Measurements from ENCODE around the gene ADGRE1.

Gene ADGRE1

DNA sequence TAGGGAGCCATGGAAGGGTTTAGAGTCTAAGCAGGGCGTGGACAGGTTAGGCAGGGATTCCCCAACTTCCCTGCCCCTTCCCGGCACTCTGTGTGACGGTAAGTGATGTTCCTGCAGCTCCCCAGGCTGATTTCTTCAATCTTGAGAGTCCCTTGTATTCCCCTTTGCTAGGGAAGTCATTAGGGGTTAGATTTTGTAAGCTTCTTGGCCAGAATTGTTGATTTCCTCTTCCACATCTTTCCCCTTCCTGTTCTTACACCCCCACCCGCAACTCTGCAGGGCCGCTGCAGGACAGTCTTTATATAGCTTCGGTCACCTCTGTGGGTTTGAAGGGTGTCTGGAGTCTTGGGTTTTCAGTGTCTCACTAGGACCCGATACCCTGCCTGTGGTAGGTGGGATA lies 10.6 kb upstream of the ADGRE1 start:
- no peak for DNase-seq

DNA sequence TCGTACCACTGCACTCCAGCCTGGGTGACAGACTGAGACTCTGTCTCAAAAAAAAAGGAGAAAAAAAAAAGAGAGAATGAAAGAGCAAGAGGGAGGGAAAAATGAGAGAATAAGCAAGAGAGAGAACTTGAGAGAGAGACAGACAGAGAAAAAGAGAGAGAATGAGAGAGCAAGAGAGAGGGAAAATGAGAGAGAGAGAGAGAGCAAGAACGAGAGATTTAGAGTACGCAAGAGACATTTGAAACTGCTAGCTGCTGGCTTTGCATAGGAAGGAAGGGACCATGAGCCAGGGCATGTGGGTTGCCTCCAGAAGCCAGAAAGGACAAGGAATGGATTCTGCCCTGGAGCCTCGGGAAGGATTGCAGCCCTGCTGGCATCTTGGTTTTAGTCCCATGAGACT lies 9.6 kb upstream of the ADGRE1 start:
- DNase-seq, result no peak

DNA sequence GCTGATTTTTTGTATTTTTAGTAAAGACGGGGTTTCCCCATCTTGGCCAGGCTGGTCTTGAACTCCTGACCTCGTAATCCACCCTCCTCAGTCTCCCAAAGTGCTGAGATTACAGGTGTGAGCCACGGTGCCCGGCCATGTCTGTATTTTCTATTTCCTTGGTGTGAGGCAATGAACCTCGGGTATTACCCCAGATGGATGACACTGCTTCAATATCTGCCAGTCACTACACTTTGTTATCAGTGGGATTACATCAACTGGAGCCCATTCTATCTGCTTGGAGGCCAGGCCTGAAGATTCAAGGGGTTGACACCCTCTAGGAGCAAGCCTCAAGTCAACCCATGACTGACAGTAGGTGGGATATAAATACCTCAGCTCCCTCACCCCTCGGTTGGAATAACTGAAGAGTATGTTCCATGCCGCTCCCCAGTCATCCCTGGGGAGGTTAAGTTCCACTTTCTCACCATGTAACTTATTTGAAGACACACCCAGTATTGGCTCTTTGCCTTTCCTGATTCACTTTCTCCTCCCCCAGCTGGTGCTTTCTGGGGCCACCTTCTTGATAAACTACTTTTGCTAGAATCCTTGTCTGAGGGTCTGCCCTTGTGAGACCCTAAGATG lies 992 bp upstream of the ADGRE1 start:
- no peak for DNase-seq

DNA sequence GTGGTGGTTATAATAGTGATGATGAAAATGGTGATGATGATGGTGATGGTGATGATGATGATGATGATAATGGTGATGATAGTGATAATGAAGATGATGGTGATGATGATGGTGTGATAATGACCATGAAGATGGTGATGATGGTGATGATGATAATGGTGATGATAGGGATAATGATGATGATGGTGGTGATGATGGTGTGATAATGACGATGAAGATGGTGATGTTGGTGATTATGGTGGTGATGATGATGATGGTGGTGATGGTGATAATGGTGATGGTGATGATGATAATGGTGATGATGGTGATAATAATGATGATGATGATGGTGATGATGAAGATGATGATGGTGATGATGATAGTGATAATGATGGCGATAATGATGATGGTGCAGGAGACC lies 1.6 kb downstream of the ADGRE1 start:
- no peak for DNase-seq

DNA sequence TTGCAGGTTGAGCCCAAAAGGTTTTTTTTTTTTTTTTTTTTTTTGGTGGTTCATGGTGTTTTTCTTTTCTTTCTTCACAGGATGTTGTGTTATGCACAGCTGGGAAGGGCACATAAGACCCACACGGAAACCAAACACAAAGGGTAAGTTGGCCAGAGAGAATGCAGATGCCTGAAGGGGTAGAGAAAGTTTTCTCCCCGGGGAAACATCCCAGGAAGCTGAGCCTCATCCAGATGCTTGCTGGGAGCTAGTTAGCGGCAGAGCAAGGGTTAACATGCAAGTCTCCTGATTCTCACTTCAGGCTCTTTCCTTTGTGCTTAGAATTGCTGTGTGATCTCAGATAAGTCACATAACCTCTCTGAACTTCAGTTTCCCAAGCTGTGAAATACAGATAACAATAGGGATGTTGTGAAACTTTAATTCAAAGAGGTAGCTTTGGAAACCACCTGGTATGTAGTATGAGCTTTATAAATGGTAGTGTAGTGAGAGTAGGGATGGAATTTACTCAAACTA lies 3.1 kb downstream of the ADGRE1 start:
- no peak for DNase-seq

DNA sequence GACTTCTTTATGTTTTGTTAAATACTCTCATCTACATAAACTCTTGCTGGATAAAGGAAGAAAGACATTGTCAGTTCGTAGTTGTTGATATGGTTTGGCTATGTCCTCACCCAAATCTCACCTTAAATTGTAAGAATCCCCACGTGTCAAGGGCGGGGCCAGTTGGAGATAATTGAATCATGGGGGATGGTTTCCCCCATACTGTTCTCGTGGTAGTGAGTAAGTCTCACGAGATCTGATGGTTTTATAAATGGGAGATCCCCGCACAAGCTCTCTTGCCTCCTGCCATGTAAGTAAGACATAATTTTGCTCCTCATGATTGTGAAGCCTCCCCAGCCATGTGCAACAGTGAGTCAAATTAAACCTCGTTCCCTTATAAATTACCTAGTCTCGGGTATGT lies 3.6 kb downstream of the ADGRE1 start:
- no peak for DNase-seq

DNA sequence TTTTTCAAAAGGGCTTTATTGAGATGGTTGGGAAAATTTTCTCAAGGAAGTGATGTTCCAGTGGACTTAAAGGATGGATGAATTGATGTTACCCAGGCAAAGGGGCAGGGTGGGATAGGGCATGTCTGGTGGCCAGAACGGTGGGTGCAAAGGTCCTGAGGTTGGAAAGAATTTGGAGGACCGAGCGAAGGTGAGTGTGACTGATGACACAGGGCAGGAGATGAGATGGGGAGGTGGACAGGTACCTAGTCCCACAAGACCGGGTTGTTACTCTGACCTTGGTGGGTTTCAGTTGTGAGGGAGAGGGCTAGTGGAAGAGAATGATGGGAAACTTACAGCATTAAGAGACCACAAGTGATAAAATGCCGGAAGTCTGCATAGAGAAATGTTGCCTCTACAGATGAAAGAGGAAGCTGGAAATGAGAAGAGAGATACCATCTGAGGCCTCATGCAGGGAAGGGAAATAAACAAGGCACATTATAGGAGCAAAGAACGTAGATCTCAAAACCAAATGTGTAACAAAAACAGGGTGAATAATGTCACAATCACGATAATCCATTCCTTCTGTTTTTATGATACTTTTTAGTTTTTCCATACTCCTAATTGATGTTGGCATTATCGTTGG lies 4.5 kb downstream of the ADGRE1 start:
- no peak for DNase-seq

DNA sequence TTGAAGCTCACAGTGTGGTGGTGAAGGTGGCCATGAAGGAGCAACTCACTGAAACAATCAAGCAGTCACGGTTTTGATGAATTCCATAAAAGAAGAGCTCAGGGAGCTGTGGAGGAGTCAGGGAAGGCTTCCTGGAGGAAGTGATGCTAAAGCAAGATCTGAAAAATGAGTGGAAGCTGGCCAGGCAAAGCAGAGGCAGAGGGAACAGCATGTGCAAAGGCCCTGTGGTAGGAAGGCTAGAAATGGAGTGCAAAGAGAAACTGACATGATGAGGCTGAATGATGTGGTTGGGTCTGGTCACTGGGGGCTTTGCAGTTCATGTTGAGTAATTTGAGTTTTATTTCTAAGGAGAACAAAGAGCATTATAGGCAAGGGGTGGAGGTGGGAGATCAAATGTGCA lies 6.9 kb downstream of the ADGRE1 start:
- DNase-seq, result no peak

DNA sequence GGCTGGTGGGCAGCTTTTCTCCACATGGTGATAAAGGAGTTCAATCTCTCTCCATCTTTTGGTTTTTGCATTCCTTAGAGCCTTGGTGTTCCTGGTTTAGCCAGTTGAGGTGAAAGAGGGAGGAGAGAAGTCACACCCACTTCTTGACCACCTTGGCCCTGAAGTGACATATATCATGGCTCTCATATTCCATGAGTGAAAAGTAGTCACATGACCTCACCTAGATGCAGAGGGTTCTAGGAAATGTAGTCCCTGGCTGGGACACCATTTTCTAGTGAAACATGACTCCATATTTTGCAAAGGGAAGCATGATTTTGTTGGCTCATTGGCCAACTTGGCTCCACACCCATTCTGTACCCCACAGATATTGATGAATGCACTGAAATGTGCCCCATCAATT lies 16.1 kb downstream of the ADGRE1 start:
- DNase-seq, result no peak

DNA sequence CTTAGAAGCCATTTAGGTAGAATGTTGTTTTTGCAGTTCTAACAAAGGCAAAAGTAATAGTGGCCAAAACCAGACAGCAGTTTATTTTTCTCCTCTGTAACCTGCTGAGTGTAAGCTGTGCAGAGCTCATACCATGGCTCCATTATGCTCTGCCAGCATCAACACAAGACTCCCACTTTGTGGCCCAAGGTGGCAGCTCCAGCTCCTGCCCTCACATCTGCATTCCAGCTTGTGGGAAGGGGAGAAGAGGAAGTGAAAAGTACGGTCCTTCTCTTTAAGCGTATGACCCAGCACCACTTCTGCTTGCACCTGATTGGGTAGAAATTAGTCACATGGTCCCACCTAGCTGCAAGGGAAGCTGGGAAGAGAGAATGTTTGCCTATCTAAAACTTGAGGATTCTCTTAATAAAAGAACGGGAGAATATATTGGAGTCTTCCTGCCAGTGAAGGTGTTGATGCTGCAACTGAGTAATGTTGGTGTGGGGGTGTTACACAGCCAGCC lies 19.2 kb downstream of the ADGRE1 start:
- DNase-seq, result no peak

DNA sequence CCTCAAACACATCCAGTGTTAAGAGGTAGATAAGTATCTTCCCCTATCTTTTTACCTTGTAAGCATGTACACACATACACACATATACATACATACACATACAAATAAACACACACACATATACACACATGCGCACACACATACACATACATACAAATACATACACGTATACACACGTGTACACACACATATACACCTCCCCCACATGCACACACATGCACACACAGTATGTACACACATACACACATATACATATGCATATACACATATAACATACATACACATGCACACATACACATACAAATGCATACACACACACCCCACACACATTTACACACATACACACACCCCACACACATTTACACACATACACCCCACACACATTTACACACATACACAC lies 24.1 kb downstream of the ADGRE1 start:
- DNase-seq, result no peak

DNA sequence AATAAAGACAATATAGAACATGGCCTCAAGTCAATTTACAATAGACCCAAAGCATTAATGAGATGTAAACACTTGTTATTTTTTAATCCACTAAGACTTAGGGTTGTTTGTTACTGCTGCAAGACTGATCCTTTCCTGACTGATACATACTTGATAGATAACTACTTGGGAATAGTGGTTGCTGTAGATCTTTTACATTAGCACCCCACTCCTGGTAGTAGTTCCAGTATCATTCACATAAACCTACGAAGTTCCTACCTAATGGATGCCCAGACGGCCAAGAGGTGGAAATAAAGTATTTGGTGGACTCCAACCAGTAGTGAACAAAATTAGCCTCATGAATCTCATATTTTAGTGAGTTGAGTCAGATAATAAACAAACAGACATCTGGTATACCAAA lies 26.9 kb downstream of the ADGRE1 start:
- DNase-seq, result no peak

DNA sequence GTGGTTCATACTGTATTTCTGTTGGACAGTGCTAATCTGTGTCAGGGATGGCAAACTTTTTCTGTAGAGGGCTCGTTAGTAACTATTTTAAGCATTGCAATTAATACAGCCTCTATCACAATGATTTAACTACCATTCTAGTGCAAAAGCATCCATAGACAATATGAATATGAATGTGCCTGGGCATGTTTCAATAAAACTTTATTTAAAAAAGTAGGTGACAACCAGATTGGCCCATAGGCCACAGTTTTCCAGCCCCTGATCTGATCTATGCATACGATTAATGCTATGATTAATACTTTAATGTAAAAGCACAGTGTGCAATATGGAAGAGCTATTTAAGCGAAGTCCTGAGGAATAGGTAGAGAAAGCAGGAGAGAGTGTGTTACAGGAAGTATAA lies 29.6 kb downstream of the ADGRE1 start:
- DNase-seq, result no peak

DNA sequence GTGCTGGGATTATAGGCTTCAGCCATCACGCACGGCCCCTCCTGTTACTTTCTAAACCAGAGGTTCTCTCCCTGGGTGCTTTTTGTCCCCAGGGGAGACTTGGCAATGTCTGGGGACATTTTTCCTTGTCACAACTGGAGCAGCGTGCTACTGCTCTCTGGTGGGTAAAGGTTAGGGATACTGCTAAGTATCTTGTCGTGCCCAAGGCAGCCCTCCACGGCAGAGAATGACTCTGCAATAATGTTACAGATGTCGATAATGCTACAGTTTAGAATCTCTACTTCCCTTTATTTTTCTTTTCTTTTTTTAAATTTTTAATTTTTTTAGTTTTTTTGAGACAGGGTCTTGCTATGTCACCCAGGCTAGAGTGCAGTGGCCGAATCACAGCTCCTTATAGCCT lies 38.0 kb downstream of the ADGRE1 start:
- DNase-seq, result no peak

DNA sequence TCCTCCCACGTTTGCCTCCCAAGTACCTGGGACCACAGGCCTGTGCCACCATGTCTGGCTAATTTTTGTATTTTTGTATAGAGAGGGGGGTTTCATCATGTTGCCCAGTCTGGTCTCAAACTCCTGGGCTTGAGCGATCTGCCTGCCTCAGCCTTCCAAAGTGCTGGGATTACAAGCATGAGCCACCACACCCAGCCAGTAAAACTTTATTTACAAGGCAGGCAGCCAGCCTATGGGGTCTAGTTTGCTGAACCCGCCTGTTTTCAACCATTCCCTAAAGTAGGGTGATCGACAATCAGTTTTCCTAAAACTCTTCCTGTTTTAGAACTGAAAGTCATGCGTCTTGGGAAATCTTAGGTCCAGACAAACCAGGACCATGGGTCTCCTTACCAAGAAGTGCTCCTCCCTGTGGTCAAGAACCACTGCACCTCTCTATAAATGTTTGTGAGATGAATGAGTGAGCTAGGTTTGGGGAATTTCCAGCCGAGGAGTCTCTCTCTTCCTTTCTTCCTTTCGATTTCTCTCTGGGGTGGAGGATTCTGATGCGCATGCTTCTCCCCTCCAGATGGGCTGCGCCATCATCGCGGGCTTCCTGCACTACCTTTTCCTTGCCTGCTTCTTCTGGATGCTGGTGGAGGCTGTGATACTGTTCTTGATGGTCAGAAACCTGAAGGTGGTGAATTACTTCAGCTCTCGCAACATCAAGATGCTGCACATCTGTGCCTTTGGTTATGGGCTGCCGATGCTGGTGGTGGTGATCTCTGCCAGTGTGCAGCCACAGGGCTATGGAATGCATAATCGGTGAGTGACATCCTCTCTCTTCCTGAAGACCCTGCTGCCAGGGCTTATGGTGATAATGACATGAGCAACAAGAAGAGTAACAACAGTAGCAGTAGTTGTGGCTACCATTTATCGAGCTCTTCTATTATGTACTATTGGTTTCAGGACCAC lies 38.7 kb downstream of the ADGRE1 start:
- no peak for DNase-seq

DNA sequence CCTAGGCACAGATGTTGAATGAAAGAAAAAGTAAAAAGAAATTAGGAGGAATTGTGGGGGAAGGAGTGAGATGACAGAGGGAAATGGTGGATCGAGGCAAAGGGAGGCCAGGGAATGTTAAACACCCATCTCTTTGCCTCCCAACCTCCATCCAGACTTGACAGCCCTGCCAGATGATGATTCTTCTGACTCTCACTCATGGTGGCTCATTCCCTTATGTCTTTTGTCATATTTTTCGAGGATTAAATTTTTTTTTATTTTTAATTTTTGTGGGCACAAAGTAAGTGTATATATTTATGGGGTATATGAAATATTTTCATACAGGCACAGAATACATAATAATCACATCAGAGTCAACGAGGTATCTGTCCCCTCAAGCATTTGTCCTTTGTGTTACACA lies 42.8 kb downstream of the ADGRE1 start:
- DNase-seq, result no peak

DNA sequence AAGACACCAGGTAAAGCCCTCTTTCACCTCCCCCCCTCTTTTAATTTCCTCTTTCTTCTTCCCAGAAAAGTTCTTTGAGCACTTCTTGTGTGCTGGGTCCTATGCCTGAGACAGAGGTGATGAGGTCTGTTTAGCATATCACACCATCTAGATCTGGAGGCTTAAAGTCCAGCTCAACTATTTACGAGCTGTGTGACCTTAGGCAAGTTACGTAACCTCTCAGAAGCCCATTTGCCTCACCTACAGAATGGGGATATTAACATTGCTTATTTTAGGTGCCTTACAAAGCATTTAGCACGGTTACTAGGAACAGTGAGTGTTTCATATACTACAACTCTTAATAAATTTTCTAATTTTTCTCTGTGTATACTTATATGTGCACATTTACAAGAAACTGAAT lies 47.7 kb downstream of the ADGRE1 start:
- no peak for DNase-seq

DNA sequence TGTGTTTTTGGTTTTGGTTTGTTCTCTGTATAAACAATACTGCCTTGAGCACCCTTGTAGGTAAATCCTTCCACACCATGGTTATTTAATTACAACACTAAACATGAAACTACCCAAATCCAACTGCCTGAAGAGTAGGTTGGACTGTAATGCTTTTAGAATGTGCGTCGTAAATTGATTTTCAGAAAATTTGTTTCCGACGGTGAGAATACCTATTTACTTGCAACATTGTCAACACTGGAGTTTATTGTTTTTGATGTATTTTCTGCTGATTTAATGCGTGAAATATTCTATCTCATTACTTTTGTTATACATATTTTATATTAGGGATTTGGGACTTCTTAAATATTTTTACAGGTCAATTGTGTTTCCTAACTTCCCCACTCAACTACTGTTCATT lies 48.2 kb downstream of the ADGRE1 start:
- no peak for DNase-seq

DNA sequence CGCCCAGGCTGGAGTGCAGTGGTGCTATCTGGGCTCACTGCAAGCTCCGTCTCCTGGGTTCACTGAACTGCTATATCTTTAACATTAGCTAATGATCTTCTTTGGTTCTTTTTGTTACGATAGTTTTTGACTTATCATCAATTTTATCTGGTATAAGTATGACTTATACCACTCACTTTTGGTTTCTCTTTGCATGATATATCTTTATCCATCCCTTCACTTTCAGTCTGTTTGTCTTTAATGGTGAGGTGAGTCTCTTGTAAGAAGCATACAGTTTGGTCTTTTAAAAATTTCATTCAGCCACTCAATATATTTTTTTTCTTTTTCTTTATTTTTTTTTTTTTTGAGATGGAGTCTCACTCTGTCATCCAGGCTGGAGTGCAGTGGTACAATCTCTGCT lies 58.4 kb downstream of the ADGRE1 start:
- no peak for DNase-seq

DNA sequence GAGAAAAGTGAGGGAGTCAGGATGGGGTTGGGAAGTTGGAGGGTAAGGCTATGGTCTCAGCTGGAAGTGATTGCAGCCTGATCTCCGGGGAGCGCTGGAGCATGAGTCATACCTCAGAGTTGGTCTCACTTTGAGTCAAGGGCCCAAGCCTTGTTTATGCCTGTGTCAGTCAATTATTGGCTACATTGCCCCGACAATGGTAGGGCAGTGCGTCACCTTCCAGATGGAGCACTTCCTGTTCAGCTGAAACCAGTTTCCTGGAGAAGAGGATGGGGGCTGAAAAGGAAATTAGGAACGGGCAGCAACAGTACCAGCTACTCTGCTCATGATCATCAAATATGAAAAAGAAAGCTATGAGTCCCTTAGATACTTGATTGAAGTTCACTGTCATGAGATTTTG lies 60.4 kb downstream of the ADGRE1 start:
- DNase-seq, result no peak

DNA sequence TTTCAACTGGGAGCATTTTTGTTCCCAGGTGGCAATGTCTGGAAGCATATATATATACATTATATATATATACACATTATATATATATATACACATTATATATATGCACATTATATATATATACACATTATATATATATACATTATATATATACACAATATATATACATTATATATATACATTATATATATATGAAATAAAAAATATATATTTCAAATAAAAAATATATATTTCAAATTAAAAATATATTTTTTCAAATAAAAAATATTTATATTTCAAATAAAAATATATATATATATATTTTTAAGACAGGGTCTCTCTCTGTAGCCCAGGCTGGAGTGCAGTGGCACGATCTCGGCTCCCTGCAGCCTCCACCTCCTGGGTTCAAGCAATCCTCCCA lies 61.5 kb downstream of the ADGRE1 start:
- DNase-seq, result no peak

DNA sequence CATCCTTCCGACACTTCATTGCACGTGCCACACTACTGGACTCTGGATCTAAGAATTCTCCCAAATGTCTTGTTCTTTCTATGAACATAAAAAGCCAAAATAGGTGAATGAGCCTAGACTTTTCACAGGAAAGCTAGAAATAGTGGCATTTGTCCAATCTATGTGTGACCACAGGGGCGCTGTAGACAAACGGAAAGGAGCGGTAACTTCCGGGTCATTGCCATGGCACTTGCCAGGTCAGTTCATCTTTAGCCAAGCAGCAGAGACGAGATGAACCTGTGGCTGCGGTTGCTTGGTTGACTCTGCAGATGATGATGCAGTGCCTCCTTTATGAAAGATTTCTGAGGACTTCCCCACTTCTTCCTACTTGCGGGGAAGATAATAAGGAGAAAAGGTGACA lies 65.6 kb downstream of the ADGRE1 start:
- no peak for DNase-seq

DNA sequence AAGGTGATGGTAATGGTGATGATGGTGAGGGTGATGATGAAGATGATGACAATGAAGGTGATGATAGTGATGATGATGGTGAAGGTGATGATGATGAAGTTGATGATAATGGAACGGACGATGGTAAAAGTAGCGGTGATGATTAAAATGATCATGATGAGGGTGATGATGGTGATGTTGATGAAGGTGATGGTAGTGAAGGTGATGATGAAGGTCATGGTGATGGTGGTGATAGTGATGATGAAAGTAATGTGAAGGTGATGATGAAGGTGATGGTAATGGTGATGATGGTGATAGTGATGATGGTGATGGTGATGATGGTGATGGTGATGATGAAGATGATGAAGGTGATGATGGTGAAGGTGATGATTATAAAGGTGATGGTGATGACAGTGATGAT lies 67.7 kb downstream of the ADGRE1 start:
- no peak for DNase-seq

DNA sequence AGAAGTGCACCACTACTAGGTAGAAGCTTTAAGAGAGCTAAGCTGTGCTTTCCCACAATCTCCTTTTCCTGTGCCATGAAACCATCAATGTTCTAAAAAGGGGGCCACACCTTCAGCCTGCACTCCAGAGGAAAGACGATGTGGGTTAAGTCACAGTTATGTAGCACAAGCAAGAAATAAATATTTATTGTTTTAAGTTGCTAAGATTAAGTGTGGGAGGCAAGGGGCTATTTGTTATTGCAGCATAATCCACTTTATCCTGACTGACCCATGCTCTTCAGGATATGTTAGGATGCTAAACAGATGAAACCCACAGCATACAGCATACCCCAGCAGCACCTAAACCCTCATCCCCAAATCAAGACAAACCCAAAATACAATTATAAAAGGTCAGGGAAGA lies 69.2 kb downstream of the ADGRE1 start:
- DNase-seq, result no peak

Data from NCI-H1694 (cell line).